Right atrium auricular region (tissue), 2 donors: ENCODE measurements around the gene MCM10. TPM values are rescaled to one million over a fixed set of nuclear protein-coding genes. Genes with fewer than 3 reads are reported as not detected.
"Not testable (repeated sequence)": the region's sequence is repeated elsewhere in the genome, so short reads cannot be mapped to it uniquely, and the experiment has no call there.

Experiments used
- DNase-seq: peaks from one replicate; pipeline ENCODE4 v3.0.0-alpha.2; 2019; ENCODE audit warnings: low spot score
- H3K27ac ChIP-seq, 2 donors: fragments of 200-600 bp; sonication (generic); 1 replicate in 1 of 2; 2 replicates in 1 of 2; pipeline ENCODE4 v1.5.1; 2016 to 2019
- H3K27me3 ChIP-seq, 2 donors: fragments of 200-600 bp; sonication (generic); one replicate each; pipeline versions ENCODE4 v1.5.1 to v1.6.0; 2017 to 2019
- H3K36me3 ChIP-seq: fragments of 200-600 bp; sonication (generic); one replicate; pipeline ENCODE4 v1.5.1; 2016
- H3K4me1 ChIP-seq, 2 donors: fragments of 200-600 bp; sonication (generic); one replicate each; pipeline versions ENCODE4 v1.5.1 to v1.6.0; 2017 to 2019
- H3K4me3 ChIP-seq, 2 donors: fragments of 200-600 bp; sonication (generic); 1 replicate in 1 of 2; 2 replicates in 1 of 2; pipeline ENCODE4 v1.5.1; 2017 to 2019; ENCODE audit warnings: mild to moderate bottlenecking in 1 of 2, moderate library complexity in 1 of 2
- H3K9me3 ChIP-seq, 2 donors: fragments of 200-600 bp; sonication (generic); one replicate each; pipeline ENCODE4 v1.5.1; 2019
- total RNA-seq, 2 donors: library from RNA; depleted of rRNA; stranded (reverse); fragments of >200 nt; gene quantifications; one replicate each; pipeline ENCODE4 v1.1.0, GENCODE V29; 2016
- TF ChIP-seq, protein P1 (sequence below), 2 donors: fragments of 200-600 bp; sonication (generic); IDR thresholded peaks; one replicate each; pipeline ENCODE4 v1.5.1; 2019; ENCODE audit warnings: antibody characterized with exemption in 2 of 2

Gene MCM10
- total RNA-seq, 2 donors from 2014 or later, result 0.15 TPM; not detected in 1

DNA sequence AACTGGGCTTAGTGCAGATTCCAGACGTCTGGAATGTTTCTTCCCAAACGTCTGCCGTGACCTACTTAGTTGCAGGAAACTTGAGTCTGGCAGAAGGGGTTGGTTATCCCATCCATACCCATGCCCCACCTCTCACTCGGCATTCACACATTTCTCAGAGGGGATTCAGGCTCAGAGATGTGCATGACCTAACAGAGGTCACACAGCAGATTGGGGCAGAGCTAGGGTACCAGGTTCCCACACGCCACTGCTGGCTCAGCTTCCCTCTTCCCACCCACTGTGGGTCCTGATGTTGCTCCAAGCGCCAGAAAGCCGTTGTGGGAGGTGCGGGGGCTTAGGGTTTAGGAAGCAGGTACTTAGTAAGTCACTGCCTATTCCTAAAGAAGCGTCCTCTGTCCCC lies 69.8 kb downstream of the MCM10 start:
- Histone ChIP-seq H3K4me1 (no peaks in the 10 kb centered on the region), H3K36me3 (no peaks in the 10 kb centered on the region), H3K27ac (no peak overlapping the region), H3K27me3 (no peaks in the 10 kb centered on the region), H3K9me3 (no peaks in the 10 kb centered on the region), H3K4me3 (no peak overlapping the region)
- TF ChIP-seq, protein P1, sequence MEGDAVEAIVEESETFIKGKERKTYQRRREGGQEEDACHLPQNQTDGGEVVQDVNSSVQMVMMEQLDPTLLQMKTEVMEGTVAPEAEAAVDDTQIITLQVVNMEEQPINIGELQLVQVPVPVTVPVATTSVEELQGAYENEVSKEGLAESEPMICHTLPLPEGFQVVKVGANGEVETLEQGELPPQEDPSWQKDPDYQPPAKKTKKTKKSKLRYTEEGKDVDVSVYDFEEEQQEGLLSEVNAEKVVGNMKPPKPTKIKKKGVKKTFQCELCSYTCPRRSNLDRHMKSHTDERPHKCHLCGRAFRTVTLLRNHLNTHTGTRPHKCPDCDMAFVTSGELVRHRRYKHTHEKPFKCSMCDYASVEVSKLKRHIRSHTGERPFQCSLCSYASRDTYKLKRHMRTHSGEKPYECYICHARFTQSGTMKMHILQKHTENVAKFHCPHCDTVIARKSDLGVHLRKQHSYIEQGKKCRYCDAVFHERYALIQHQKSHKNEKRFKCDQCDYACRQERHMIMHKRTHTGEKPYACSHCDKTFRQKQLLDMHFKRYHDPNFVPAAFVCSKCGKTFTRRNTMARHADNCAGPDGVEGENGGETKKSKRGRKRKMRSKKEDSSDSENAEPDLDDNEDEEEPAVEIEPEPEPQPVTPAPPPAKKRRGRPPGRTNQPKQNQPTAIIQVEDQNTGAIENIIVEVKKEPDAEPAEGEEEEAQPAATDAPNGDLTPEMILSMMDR (IDR thresholded peaks at IDR 0.05), result no peak
- no peak for DNase-seq

DNA sequence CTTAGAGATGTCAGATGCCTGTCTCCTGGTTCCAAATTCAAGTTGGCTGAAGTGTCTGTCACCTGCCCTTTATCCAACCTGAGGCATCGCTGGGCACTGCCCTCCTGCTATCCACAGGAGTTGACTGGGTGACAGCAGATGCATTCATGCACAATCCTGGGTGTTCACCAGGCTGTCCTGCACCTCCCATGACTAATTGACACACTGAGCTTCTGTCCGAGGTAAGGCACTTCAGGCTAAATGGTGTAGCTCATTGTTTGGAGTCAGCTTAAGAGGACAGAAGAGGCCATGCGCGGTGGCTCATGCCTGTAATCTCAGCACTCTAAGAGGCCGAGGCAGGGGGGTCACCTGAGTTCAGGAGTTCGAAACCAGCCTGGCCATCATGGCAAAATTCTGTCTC lies 70.5 kb downstream of the MCM10 start:
- TF ChIP-seq, protein P1 (IDR thresholded peaks at IDR 0.05), result no peak

DNA sequence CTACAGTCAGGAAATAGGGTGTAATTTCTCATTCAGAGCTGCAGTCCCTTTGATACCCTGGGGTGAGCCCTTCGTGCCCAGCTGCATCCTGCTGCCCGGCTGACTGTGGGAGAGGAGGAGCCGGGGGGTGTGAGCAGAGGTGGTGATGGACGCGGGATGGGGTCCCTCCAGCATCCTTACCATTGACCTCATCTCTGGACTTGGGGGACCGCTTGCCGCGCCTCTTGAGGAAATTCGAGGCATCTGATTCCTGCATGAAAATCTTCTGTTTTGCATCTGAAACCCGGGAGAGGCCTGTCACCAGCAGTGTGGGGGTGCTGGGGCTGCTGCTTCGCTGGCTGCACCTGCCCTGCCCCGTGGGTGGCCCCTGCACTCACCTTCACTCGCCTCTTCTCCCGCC lies 72.0 kb downstream of the MCM10 start:
- H3K4me1 ChIP-seq, result no peaks in the 10 kb centered on the region
- no peak for DNase-seq
- no peaks in the 10 kb centered on the region for H3K9me3 ChIP-seq
- no peaks in the 10 kb centered on the region for H3K36me3 ChIP-seq
- H3K4me3 ChIP-seq, result no peak overlapping the region
- TF ChIP-seq, protein P1 (IDR thresholded peaks at IDR 0.05), result no peak
- no peaks in the 10 kb centered on the region for H3K27me3 ChIP-seq
- H3K27ac ChIP-seq, result no peak overlapping the region

More for the DNA sequence above, 70.5 kb downstream of the MCM10 start:
- Histone ChIP-seq H3K27ac (no peak overlapping the region), H3K4me3 (no peak overlapping the region), H3K36me3 (no peaks in the 10 kb centered on the region), H3K27me3 (no peaks in the 10 kb centered on the region), H3K9me3 (no peaks in the 10 kb centered on the region), H3K4me1 (no peaks in the 10 kb centered on the region)
- no peak for DNase-seq

DNA sequence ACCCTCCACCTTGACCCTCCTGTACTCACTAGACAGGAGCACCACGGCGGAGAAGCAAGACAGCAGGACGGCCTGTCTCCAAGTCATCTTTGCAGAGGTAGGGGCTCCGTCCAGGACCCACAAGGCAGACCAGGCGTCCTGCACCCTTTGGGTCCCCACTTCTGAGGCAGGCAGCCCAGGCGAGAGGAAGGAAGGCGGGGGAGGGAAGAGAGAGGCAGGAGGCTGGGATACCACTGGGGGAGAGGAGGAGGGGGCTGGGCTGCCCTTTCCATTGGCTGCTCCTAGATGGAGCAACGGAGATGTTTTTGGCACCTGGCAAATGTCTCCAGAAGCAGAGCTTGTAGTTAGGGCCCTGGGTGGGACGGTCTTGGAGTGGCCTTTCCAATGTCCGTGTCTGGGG lies 72.8 kb downstream of the MCM10 start, which contains the start of gene UCMA:
Gene UCMA (minus strand): TSS at position 203 of the 400 bp plus-strand sequence. CDS start 116 bp downstream, at position 87.
- no peaks in the 10 kb centered on the region for H3K4me1 ChIP-seq
- H3K27ac ChIP-seq, result no peak within 1 kb of the TSS
- no peaks in the 10 kb centered on the region for H3K36me3 ChIP-seq
- no peak within 1 kb of the TSS for H3K4me3 ChIP-seq
- TF ChIP-seq, protein P1 (IDR thresholded peaks at IDR 0.05), result no peak
- no peaks in the 10 kb centered on the region for H3K9me3 ChIP-seq
- DNase-seq, result no peak
- no peaks in the 10 kb centered on the region for H3K27me3 ChIP-seq

DNA sequence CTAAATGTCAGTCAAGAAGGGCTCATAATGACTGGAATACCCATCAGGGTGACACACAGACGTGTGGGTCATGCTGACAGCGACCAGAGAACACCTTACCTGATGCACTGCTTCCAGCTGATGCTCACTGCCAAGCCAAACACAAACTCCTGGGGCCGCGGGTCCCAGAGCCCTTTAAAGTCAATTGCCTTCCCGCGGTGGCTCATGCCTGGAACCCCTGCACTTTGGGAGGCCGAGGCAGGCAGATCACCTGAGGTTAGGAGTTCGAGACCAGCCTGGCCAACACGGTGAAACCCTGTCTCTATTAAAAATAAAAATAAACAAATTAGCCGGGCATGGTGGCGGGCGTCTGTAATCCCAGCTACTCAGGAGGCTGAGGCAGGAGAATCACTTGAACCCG lies 73.4 kb downstream of the MCM10 start:
- not testable (repeated sequence) for H3K27me3 ChIP-seq

DNA sequence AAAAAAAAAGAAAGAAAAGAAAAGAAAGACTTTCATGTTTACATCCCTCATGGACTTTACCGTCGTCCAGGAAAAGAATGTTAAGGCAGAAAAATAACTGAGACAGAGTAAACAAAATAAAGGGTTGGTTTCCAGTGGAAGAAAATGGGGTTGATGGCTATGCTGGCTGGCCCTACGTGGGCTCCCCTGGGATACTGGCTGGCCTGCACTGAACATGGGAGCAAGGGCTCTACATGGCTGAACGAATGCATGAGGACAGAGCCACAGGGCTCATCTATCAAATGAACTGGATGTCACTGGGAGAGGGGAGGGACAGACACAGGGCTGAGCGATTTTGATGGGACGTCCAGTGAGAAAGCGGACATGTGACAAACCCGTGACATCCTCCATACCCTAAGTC lies 75.3 kb downstream of the MCM10 start:
- Histone ChIP-seq H3K9me3 (no peaks in the 10 kb centered on the region), H3K27ac (no peak overlapping the region), H3K4me3 (no peak overlapping the region), H3K27me3 (no peaks in the 10 kb centered on the region), H3K4me1 (no peaks in the 10 kb centered on the region), H3K36me3 (no peaks in the 10 kb centered on the region)
- TF ChIP-seq, protein P1 (IDR thresholded peaks at IDR 0.05), result no peak
- no peak for DNase-seq

More for the DNA sequence above, 73.4 kb downstream of the MCM10 start:
- not testable (repeated sequence) for H3K4me1 ChIP-seq, H3K9me3 ChIP-seq, DNase-seq, H3K36me3 ChIP-seq, H3K4me3 ChIP-seq, H3K27ac ChIP-seq
